Activated naive CD4-positive, alpha-beta T cell treated with Interleukin-2 at 50 U/mL for 16 hours (primary cell): ENCODE measurements around the gene C1orf35.

Experiments
- DNase-seq: peaks from one replicate; pipeline ENCODE4 v3.0.0-alpha.2; 2020

Gene C1orf35

DNA sequence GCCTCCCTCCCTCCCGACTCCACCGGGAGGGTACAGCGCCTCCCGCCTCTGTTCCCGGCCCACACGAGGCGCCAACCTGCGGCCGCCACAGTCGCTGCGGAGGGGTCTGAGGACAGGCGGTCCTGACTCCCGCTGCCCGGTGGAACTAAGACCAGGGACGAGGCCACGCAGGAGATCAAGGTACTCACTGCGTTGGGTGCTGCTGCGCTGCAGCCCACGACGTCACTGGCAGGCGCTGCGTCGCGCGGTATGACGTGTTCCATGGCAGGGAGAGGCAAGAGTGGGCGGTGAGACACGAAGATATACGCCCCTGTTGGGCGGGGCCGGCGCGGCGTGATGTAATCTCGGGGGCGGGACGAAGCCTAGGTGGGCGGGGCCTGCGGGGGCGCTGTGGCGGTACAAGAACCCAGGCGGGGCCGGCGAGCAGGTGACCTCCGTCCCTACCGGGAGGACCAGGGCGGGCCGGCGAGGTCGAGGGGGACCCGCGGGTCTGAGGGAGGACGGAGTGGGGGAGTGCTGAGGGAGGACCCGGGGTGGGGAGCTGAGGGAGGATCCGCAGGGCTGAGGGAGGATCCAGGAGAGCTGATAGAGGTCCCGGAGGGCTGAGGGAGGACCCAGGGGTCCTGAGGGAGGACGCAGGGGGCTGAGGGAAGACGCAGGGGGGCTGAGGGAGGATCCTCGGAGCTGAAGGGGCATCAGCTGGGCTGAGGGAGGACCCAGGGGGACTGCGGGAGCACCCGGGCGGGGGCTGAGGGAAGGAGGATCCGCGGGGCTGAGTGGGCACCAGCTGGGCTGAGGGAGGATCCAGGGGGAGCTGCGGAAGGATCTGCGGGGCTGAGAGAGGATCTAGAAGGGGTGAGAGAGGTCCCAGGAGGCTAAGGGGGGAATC lies 6.2 kb upstream of the C1orf35 start, which contains the start of gene MRPL55:
TSS of gene MRPL55 (minus strand) at position 227 of the 889 bp plus-strand sequence. CDS start 1,039 bp downstream, outside the sequence.
- DNase-seq: peak; percentile 99

DNA sequence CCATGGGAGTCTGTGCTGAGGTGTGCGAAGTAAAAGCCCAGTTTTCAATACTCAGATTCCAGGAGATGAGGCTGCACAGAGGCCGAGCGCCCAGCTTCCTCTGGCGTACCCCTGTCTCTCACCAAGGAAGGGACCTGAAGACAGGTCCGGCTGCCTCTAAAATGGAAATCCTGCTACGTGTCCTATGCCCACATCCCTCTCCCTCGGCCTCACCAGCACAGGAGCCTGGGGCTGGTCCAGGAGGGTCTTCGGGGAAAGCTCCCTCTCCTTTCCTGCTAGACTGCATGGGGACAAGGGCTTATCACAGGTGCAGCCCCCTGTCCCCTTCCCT lies 5.6 kb upstream of the C1orf35 start:
- no peak for DNase-seq

DNA sequence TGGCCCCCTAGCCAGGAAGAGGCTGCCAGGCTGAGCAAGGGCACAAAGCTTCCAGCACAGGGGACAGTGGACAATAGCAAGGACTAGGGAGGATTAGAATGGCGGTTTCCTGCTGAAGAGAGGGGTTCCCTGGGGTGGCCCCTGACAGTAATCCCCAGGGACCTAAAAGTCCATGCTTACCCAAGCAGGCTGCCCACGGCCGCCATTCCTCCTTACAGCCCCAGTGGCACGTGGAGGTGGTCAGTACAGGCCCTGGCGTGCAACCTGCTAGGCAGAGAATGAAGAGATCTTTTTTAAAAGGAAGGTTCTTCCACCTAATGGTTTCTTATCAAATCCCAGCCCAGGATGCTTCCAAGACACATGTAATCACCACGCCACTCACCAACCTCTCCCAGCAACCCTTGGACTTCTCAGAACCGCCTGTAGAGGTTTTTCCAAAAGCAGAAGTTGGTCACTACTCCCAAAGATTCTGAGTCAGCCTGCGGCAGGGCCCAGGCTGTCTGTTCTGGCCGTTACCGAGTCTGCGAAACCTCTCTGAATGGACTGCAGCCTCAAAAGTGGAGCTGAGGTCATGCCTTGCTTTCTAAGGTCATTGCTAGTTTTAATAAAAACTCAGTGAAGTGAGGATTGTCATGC lies 5.0 kb upstream of the C1orf35 start:
- DNase-seq: no peak

DNA sequence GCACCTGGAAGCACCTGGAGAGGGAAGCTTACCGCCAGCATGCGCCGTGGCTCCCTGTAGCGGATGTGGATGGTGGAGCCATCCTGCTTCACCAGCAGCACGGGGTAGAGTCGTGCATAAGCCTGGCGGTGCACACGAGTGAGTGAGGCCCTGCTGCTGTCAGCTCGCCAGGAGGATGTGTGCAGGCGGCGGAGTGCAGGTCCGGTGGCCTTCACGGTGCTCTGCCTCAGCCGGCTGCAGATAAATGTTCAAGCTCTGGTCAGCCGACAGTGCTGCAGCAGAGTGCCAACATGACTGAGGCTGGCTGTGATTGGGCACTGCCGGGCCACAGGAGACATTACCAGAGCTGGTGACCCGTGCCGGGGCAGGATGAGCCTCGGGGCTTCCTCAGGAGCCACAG lies 4.5 kb upstream of the C1orf35 start:
- no peak for DNase-seq

DNA sequence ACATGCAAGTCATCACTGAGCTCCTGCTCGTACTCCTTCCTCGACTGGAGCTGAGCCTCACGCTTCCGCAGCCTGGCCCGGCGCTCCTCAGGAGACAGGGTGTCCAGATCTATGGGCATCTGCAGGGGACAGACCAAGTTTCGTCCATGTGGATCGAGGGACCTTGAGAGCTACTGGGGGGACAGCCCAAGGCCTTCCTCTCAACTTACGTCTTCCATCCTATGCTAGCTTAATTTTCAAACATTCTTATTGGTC lies 3.6 kb upstream of the C1orf35 start:
- no peak for DNase-seq

DNA sequence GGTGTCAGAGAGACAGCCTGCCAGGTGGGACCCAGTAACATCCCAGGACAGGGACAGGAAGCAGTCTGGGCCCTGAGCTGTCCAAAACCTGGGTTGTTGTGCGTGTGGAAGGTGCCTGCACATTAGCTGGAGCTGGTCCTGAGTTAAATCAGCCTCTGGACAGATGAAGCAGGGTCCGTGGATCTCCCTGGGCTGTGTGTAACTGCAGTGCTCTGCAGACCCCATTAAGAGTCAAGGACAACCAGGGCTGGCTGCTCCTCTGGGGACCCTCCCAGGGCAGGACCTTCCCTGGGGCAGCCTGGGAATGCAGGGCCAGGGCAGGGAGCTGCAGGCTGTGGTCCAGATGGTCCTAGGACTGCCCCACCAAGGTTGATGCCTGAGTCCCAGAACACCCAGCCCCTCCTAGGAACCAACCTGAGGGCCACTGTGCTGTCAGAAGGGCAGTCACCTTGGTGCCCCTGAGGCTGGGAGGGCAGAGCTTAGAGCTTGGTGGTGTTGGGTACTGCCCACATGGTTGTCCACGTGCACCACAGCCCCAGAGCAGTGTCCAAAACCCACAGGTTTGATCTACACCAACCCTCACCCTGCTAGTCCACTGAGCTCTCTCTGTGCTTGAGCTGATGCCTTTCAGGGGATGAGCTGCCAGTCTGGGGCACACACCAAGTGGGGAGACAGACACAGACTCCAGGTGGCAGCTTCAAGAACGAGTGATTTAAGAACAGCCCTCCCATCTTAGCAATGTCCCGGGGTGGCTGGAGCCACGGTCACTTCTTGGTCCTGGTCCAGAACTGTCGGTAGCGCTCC lies 3.1 kb upstream of the C1orf35 start:
- DNase-seq: no peak

DNA sequence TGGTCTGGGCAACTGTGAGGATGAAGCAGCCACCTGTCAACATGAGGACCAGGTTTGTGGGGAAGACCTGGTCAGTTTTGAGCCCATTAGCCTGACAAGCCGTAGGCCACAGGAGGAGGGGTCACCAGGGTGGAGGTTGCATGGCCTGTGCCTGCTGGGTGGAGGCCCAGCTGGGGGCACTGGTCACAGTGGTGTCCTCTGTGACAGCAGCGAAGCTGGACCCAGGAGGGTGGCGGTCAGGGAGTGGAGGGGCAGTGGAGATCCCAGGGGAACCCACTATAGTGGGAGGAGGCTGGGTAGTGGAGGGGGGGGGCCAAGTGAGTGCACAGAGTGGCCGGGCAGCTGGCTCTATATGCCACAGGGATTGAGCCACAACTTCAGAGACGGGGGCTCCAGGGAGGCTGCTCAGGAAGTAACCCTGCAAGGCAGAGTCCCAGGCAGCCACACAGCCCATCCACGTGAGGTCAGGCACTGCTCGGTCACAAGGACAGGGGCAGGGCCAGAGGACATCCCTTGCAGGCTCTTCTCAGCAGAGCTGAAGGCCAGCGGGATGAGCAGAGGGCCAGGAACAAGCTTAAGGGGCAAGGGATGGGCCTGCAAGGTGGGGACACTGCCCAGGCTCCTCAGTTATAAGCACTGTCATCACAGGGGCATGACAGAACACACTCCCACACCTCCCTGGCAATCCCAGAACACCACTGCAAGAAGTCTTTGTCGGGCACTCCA lies 2.3 kb upstream of the C1orf35 start:
- DNase-seq: no peak

DNA sequence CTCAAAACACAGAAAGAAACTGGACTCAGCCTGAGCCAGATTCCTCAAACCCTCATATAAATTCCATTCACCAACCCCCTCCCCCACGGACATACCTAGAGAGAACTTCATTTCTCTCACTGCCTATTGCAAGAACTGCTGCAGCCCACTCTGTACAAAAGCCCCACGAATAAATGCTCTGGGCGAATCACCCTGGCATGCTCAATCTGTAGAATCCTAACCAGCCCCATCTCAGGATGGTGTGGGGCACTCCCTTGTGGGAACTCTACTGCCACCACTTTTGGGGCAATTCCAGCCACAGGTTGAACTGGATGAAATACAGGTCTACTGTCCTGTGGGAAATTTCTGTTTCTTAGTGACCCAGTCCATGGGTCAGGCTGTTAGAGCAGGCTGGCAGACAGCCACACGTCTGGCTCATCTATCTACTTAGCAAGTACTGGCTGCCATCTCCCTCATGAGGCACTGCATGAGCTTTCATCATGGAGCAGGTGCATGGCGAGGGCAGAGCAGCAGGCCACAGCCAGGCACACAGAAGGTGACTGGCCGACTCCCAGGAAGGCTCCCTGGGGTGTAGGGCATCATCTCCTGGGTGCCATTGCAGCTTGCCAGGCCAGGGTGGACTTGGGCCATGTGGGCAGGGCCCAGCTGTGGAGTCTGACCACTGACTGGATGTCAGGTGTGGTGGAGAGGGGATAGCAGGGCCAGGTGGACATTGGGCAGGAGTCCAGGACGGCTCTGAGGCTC lies 1.6 kb upstream of the C1orf35 start:
- DNase-seq: no peak

DNA sequence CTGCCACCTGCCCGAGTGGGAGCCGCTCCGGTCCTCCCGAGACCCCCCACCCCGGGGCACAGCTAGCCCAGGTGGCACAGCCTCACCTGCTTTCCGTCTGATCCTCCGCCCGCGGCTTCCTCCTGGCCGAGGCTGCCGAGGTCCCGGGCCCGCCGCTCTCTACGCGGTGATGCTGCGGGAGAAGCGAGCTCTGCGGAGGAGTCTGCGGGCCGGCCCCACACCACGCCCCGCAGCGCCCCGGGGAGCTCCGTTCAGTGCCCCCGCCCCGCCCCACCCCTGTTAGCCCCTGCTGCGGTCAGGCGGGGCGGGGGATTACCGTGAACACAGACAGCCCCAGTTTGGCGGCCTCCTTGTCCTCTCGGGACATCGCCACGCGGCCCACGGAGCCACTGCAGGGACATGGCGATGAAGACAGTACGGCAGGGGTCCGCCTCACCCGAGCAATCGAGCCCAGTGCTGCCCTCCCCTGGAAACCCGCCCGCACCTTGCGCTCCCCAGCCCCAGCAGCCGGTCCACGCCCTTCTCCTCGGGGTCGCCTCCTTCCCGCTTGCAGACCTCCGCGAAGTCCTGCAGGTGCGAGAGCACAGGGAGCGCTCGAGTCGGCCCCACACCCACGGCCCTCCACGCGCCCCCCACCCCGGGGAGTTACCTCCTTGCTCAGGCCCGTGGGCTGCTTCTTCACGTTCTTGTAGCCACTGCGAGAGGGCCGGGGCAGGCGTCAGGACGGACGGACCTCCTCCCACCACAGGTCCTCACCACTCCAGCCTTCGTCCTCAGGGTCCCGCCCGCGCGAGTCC lies 933 bp downstream of the C1orf35 start:
- peak; percentile 68 for DNase-seq

DNA sequence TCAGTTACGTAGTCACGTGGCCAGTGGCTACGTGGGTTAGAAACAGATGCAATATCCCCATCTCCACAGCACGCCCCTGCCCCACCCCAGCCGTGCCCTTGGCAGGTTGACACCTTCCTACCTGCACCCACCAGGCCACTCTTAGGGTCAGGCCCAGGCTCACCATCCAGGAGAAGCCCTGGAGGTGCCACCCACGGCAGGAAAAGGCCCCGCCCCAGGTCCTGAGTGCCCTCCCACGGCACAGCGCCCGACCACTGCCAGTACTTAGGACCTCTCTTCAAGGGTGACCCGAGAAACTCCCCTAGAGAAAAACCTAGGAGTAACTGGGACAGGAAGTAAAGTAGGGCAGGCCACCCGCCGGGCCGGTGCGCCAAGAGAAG lies 1.5 kb downstream of the C1orf35 start:
- DNase-seq: peak; percentile 19

DNA sequence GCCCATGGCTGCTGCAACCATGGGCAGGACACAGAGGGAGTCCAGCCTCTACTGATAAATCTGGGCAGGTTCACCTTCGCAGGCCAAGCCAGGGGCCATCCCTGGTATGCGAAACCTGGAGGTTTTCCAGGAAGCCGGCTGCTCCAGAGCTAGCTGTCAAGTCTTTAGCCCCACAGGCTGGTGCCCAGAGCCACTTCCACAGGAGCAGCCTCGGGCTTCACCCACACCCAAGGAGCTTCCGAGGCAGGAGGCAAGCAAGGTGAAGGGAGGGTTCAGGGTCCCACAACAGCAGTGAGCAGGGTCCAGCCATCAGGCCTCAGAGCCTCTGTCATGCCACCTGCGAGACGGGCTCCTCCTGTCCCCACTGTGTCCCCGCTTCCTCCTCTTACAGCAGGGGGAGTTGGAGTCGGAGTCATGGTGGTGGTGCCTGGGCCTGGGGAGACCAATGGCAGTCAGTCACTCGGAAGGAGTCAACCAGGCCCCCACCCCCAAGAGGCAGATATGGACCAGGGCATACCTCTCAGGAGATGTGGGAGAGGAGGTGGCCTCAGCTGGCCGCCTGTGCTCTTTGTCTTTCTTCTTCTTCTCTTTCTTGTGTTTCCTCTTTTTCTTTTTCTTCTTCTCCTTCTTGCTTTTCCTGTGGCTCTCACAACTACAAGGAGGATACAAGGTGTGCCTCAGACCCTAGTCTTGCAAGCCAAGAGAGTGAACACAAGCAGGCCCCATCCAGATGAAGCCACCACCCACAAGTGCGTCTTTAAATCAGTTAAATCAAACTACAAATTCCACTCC lies 2.1 kb downstream of the C1orf35 start:
- no peak for DNase-seq

DNA sequence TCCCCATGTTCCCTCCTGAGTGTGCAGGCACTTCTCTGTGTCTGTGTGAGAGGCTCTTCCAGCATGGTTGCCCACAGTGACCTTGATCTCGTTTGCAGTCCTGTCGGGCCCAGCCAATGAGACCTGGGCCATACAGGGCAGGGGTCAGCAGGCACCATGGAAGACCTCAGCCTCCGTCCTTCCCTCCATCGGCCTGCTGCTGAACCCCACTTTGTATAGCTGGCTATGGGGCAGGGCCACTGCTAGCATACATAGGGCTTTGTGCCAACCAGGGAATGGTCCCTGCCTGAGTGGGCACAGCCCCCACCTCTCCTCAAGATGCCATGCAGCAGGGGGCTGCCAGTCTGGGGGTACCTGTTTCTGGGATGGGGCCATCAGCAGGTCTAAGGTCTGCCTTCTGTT lies 3.8 kb downstream of the C1orf35 start:
- DNase-seq: peak; percentile 1

DNA sequence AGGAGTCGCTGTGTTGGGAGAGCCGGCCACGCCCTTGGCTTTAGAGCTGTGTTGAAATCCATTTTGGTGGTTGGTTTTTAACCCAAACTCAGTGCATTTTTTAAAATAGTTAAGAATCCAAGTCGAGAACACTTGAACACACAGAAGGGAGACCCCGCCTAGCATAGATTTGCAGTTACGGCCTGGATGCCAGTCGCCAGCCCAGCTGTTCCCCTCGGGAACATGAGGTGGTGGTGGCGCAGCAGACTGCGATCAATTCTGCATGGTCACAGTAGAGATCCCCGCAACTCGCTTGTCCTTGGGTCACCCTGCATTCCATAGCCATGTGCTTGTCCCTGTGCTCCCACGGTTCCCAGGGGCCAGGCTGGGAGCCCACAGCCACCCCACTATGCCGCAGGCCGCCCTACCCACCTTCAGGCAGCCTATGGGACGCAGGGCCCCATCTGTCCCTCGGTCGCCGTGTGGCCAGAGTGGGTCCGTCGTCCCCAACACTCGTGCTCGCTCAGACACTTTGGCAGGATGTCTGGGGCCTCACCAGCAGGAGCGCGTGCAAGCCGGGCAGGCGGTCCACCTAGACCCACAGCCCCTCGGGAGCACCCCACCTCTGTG lies 4.7 kb downstream of the C1orf35 start:
- DNase-seq: peak; percentile 1

DNA sequence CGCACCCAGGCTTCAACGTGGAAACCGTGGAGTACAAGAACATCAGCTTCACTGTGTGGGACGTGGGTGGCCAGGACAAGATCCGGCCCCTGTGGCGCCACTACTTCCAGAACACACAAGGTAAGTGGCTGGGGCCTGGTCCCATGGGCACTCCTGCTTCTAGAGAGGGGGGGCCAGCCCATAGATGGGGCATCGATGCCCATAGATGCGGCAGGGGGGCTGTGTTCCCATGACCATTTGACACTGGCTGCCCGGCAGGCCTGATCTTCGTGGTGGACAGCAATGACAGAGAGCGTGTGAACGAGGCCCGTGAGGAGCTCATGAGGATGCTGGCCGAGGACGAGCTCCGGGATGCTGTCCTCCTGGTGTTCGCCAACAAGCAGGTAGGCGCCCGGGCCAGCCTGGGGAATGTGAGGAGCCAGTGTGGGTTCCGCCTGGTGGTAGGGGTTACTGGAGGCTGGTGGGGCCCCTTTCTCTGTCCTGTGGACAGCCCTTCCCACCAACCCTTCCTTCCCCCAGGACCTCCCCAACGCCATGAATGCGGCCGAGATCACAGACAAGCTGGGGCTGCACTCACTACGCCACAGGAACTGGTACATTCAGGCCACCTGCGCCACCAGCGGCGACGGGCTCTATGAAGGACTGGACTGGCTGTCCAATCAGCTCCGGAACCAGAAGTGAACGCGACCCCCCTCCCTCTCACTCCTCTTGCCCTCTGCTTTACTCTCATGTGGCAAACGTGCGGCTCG lies 5.6 kb downstream of the C1orf35 start:
- DNase-seq: peak; percentile 1

DNA sequence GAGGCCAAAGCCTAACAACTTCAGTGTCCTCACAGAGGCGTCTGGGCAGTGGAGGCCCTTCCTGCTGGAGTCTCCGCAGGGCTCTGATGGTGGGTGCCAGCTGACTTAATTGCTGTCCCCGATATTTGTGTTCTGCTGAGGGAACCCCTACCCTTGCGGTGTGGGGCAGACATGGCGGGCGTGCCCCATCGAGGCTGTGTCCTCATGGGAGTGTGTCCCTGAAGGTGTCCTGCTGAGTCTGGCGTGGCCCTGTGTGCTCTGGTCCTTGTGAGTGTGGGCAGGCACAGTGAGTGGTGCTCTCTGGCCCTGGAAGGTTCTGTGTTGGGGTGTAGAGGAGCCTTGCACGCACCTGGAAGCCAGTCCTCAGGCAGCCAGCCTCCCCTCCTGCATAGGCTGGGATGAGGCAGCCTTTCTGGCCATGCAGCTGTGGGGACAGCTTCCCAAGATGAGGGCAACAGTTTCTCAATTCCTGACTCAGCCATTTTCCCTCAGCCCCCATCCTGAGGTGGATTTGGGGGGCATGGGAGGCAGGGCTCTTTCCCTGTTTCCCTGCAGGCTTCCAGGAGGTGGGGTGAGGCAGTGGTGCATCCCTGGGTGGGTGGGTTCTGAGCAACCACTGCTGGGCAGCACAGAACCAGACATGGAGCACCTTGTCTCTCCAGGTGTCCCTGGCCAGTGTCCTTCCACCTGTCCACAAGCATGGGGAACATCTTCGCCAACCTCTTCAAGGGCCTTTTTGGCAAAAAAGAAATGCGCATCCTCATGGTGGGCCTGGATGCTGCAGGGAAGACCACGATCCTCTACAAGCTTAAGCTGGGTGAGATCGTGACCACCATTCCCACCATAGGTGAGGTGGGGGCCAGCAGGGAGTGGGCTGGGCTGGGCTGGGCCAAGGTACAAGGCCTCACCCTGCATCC lies 6.5 kb downstream of the C1orf35 start:
- DNase-seq: no peak

DNA sequence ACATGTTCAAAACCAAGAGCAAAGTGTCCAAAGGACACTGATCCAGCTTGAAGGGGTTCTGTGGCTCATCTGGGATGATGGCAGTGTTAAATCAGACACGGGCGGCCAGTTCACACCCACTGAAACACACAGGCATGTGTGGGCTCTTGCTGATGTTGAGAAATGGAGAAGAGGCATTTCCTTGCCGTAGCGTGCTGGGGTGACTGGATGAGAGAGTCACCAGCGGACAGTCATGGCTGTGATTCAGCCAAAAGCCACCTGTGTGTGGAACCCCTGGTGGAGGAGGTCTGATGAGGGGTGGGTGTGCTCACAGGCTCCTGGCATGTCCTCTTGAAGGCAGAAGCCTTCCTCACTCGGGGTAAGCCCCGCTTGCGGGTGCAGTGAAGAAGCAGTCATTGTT lies 7.2 kb downstream of the C1orf35 start:
- no peak for DNase-seq

DNA sequence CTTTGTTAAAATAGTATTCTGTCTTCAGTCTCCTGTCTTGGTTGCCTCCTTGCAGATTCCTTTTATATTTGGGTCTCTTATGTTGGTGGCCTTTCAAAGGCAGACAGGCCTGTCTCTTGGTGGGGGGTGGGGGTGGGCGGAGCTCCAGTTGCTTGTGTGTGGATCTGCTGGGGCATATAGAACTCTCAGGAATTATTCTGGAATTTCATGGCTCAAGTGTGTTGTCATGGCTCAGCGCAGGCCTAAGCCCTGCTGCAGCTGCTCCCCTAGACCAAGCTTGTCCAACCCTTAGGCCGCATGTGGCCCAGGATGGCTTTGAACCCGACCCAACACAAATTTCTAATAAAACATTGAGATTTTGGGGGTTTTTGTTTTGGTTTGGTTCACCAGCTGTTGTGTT lies 8.0 kb downstream of the C1orf35 start:
- no peak for DNase-seq

DNA sequence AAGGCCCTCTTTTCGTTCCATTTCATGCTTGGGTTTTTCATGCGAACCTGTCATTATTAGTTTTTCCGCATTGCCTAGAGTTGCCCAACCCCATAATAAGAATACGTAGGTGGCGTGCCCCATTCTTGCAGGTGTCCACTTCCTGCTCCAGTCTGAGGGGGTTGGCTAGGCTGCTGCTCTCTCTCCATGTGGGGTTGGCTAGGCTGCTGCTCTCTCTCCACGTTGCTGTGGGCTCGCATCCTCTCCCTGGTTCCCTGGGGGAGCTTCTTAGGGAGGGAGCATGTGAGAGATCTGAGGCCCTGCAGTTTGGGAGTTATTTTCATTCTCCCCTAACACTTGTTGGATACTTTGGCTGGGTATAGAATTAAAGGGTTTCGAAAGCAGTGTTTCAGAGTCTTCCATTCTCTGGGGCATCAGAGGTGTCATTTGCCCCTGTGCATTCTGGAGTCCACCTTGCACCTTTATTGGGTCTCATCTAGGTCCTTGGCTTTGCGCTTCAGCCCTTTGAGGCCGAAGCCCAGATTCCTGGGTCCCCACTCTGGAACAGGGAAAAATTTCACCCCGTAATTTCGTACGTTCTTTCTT lies 8.6 kb downstream of the C1orf35 start:
- no peak for DNase-seq
